ENCODE data around the gene GRIK5. TPM values are rescaled to one million over a fixed set of nuclear protein-coding genes. Genes with fewer than 3 reads are reported as not detected.

Gene GRIK5
- total RNA-seq, 1 experiment from 2014 or later = 0.61 TPM

- Mint-ChIP-seq H3K4me1 (ENCODE audit: low read depth, unreplicated experiment) (peaks cover 33% of the 10 kb centered on the region), H3K27ac (ENCODE audit: unreplicated experiment) (peak overlapping the region; percentile 96), H3K4me3 (ENCODE audit: low read depth, unreplicated experiment) (peak overlapping the region; percentile 90), H3K36me3 (ENCODE audit: insufficient read depth, unreplicated experiment) (peaks cover 50% of the 10 kb centered on the region), H3K27me3 (ENCODE audit: unreplicated experiment) (peaks cover under 1% of the 10 kb centered on the region), H3K9me3 (ENCODE audit: low read depth, unreplicated experiment) (no peaks in the 10 kb centered on the region)
- no peak for DNase-seq
- no TSS peak for BruUV-seq (replicated peaks)
- intact Hi-C loops (cut with micrococcal nuclease; ENCODE audit: unreplicated experiment) = no loop called here
- CTCF ChIA-PET = interaction anchor here (0.7 to 0.9 kb wide), 6 partner anchors 28 to 237 kb away, joined by 3 to 5 read pairs (median 3); partner anchors contain the start of gene TMEM145
- TF ChIP-seq, protein P1, sequence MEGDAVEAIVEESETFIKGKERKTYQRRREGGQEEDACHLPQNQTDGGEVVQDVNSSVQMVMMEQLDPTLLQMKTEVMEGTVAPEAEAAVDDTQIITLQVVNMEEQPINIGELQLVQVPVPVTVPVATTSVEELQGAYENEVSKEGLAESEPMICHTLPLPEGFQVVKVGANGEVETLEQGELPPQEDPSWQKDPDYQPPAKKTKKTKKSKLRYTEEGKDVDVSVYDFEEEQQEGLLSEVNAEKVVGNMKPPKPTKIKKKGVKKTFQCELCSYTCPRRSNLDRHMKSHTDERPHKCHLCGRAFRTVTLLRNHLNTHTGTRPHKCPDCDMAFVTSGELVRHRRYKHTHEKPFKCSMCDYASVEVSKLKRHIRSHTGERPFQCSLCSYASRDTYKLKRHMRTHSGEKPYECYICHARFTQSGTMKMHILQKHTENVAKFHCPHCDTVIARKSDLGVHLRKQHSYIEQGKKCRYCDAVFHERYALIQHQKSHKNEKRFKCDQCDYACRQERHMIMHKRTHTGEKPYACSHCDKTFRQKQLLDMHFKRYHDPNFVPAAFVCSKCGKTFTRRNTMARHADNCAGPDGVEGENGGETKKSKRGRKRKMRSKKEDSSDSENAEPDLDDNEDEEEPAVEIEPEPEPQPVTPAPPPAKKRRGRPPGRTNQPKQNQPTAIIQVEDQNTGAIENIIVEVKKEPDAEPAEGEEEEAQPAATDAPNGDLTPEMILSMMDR (IDR thresholded peaks at IDR 0.05; ENCODE audit: unreplicated experiment) = no peak
Measured at GRCh38 chr19:42076380-42076944, 6.5 kb upstream of the GRIK5 start.

- DNase-seq = peak; percentile 99
- TF ChIP-seq, protein P1 (IDR thresholded peaks at IDR 0.05; ENCODE audit: unreplicated experiment) = no peak
- Mint-ChIP-seq H3K27me3 (ENCODE audit: unreplicated experiment) (peaks cover 7% of the 10 kb centered on the region), H3K27ac (ENCODE audit: unreplicated experiment) (peak within 1 kb of the TSS; percentile 96), H3K4me1 (ENCODE audit: low read depth, unreplicated experiment) (peaks cover 31% of the 10 kb centered on the region), H3K4me3 (ENCODE audit: low read depth, unreplicated experiment) (peak within 1 kb of the TSS; percentile 90), H3K9me3 (ENCODE audit: low read depth, unreplicated experiment) (no peaks in the 10 kb centered on the region), H3K36me3 (ENCODE audit: insufficient read depth, unreplicated experiment) (peaks cover 43% of the 10 kb centered on the region)
- intact Hi-C loops (cut with micrococcal nuclease; ENCODE audit: unreplicated experiment) = no loop called here
- CTCF ChIA-PET = interaction anchor here (0.7 to 0.9 kb wide), 6 partner anchors 27 to 238 kb away, joined by 3 to 5 read pairs (median 3); partner anchors contain the start of gene TMEM145
- no TSS peak for BruUV-seq (replicated peaks)
Measured at GRCh38 chr19:42075616-42076379, 5.8 kb upstream of the GRIK5 start, which contains the start of gene ZNF574. TSS of gene ZNF574 (plus strand) at chr19:42076166. CDS start at chr19:42078607, 2,441 bp downstream.

GRCh38 chr19:42075364-42075615 is 5.3 kb upstream of the GRIK5 start:
- CTCF ChIA-PET = no interaction called here
- Mint-ChIP-seq H3K9me3 (ENCODE audit: low read depth, unreplicated experiment) (no peaks in the 10 kb centered on the region), H3K4me1 (ENCODE audit: low read depth, unreplicated experiment) (peaks cover 31% of the 10 kb centered on the region), H3K27ac (ENCODE audit: unreplicated experiment) (peak overlapping the region; percentile 96), H3K36me3 (ENCODE audit: insufficient read depth, unreplicated experiment) (peaks cover 41% of the 10 kb centered on the region), H3K27me3 (ENCODE audit: unreplicated experiment) (peaks cover 12% of the 10 kb centered on the region), H3K4me3 (ENCODE audit: low read depth, unreplicated experiment) (peak overlapping the region; percentile 90)
- TF ChIP-seq, protein P1 (IDR thresholded peaks at IDR 0.05; ENCODE audit: unreplicated experiment) = no peak
- TSS peak; percentile 93 for BruUV-seq (replicated peaks)
- DNase-seq = no peak
- intact Hi-C loops (cut with micrococcal nuclease; ENCODE audit: unreplicated experiment) = no loop called here

- peaks cover 17% of the 10 kb centered on the region for H3K27me3 Mint-ChIP-seq (ENCODE audit: unreplicated experiment)
- H3K4me3 Mint-ChIP-seq (ENCODE audit: low read depth, unreplicated experiment) = peak overlapping the region; percentile 90
- CTCF ChIA-PET = no interaction called here
- peaks cover 41% of the 10 kb centered on the region for H3K36me3 Mint-ChIP-seq (ENCODE audit: insufficient read depth, unreplicated experiment)
- TF ChIP-seq, protein P1 (IDR thresholded peaks at IDR 0.05; ENCODE audit: unreplicated experiment) = no peak
- BruUV-seq (replicated peaks) = no TSS peak
- no peaks in the 10 kb centered on the region for H3K9me3 Mint-ChIP-seq (ENCODE audit: low read depth, unreplicated experiment)
- DNase-seq = peak; percentile 54
- H3K4me1 Mint-ChIP-seq (ENCODE audit: low read depth, unreplicated experiment) = peaks cover 31% of the 10 kb centered on the region
- H3K27ac Mint-ChIP-seq (ENCODE audit: unreplicated experiment) = peak overlapping the region; percentile 96
- intact Hi-C loops (cut with micrococcal nuclease; ENCODE audit: unreplicated experiment) = no loop called here
Measured at GRCh38 chr19:42074513-42075363, 4.7 kb upstream of the GRIK5 start.
